SK-N-SH treated with all-trans-retinoic acid at 6 μM for 48 hours (cell line): Measurements from ENCODE around the gene SLC13A4.

Experiments used
- ARNTL ChIP-seq: fragments of 450-650 bp; formaldehyde crosslinking; IDR thresholded peaks from 2 replicates; pipeline ENCODE4 v1.5.0; 2020; ENCODE audit warnings: low read depth, mild to moderate bottlenecking, moderate library complexity, borderline replicate concordance
- CSDC2 ChIP-seq: fragments of 250-450 bp; sonication (Bioruptor Pico); IDR thresholded peaks from 2 replicates; pipeline ENCODE4 v1.5.0; 2020; ENCODE audit warnings: mild to moderate bottlenecking, moderate library complexity
- CSRNP3 ChIP-seq: fragments of 250-450 bp; sonication (Bioruptor Pico); IDR thresholded peaks from 2 replicates; pipeline ENCODE4 v1.5.1; 2021; ENCODE audit warnings: mild to moderate bottlenecking, moderate library complexity
- ISL1 ChIP-seq: fragments of 250-450 bp; sonication (Bioruptor Pico); IDR thresholded peaks from 2 replicates; pipeline ENCODE4 v2.1.2; 2022; ENCODE audit warnings: mild to moderate bottlenecking, moderate library complexity
- OSR1 ChIP-seq: fragments of 250-450 bp; sonication (Bioruptor Pico); IDR thresholded peaks from 2 replicates; pipeline ENCODE4 v1.8.0; 2022; ENCODE audit warnings: moderate library complexity, mild to moderate bottlenecking, inconsistent platforms
- PATZ1 ChIP-seq: fragments of 250-450 bp; sonication (Bioruptor Pico); IDR thresholded peaks from 2 replicates; pipeline ENCODE4 v1.8.0; 2020; ENCODE audit warnings: mild to moderate bottlenecking, moderate library complexity, borderline replicate concordance
- RARB ChIP-seq: fragments of 250-450 bp; sonication (Bioruptor Pico); IDR thresholded peaks from 2 replicates; pipeline ENCODE4 v1.8.0; 2021; ENCODE audit warnings: mild to moderate bottlenecking, moderate library complexity
- ZC3H10 ChIP-seq: fragments of 250-450 bp; sonication (Bioruptor Pico); IDR thresholded peaks from 2 replicates; pipeline ENCODE4 v1.5.1; 2021; ENCODE audit warnings: mild to moderate bottlenecking, moderate library complexity
- ZFP30 ChIP-seq: fragments of 450-650 bp; formaldehyde crosslinking; IDR thresholded peaks from 2 replicates; pipeline ENCODE4 v1.5.0; 2022; ENCODE audit warnings: mild to moderate bottlenecking, moderate library complexity
- ZNF70 ChIP-seq: fragments of 450-650 bp; formaldehyde crosslinking; IDR thresholded peaks from 2 replicates; pipeline ENCODE4 v1.5.0; 2020; ENCODE audit warnings: mild to moderate bottlenecking, moderate library complexity
- ZNF8 ChIP-seq: fragments of 450-650 bp; formaldehyde crosslinking; IDR thresholded peaks from 2 replicates; pipeline ENCODE4 v1.5.0; 2020; ENCODE audit warnings: mild to moderate bottlenecking, moderate library complexity

- TF ChIP-seq ZNF70 (CRISPR knock-in tag) (no peak), ZFP30 (CRISPR knock-in tag) (no peak), CSRNP3 (no peak), PATZ1 (no peak), RARB (no peak), OSR1 (CRISPR knock-in tag) (no peak), CSDC2 (CRISPR knock-in tag) (no peak), ZNF8 (CRISPR knock-in tag) (no peak), ZC3H10 (CRISPR knock-in tag) (no peak), ARNTL (CRISPR knock-in tag) (no peak), ISL1 (CRISPR knock-in tag) (no peak)
Observed at GRCh38 chr7:135761751-135762488, 33.9 kb upstream of the SLC13A4 start.
